GM21526 (cell line): ENCODE measurements around the gene SDK1.

Source experiments
- ATAC-seq: cut with Tn5 transposase; IDR thresholded peaks from one replicate; pipeline ENCODE4 v1.9.1; 2021; ENCODE audit warnings: moderate library complexity; ENCODE audit not compliant: unreplicated experiment, low FRiP score

The SDK1 gene

DNA sequence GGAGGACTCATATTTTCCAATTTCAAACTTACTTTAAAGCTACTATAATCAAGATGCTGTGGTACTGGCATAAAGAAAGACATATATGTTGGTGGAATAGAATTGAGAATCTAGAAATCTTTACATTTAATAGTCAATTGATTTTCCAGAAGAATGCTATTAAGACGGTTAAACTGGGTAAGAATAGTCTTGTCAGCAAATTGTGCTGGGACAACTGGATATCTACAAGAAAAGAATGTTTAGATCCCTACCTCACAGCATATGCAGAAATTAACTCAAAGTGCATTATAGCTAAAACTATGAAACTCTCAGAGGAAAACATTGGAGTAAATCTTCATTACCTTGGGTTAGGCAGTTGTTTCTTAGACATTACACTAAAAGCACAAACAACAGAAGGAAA, 203.3 kb downstream of the SDK1 start:
- no peak for ATAC-seq

DNA sequence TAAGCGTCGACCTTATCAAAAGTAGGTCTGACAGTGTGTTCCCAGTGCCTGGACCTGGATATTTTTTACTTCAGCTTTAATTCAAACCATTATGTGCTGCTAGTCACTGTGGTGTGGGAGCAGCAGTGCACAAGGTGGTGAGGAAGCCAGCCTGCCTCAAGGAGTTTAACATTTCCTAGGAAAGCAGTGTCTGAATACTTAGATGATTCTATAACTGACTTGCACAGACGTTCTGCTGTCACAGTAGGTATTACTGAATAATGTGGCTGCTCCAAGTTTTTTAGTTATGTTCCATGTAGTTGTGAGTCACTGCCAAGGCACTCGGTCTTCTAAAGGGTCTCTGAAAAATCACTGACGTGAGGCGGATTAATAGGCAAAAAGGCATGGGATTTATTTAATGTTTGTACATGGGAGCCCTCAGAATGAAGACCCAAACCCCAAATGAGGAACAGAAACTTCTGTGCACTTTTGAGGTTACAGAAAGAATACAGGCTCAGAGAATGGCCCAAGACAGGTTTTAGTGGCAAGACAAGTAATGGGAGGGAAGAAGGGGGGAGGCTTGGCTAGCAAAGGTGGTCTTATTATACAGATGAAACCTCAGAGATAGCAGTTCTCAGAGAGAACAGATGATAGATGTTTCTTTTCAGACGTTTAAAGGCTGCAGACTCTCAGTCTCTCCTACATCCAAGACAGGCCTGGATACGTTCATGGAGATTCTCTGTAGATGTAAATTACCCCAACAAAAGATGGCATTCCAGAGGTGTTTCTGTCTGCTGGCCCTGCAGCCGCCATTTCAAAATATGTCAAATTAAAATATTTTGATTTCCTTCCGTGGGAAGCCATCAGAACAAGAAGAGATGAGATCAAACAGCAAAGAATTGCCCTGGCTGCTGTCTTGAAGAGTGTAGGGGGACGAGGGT, 209.3 kb downstream of the SDK1 start:
- no peak for ATAC-seq

DNA sequence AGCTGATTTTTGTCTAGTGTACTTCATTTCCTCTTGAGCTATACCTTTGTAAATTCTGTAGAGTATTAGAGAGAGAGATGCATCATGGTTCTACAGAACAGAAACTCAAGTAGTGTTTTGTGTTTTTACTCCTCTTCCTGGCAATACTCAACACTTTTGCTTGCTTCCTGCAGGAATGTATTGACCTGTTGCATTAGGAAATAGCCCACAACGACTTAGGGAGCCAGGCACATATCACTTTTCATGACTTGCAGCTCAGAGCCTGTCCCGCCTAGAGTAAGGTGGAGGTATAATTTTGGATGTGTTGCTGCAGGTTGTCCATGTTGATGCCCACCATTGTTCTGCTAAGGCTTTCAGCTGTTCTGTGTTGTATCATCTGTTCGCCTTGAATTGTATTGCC, 216.3 kb downstream of the SDK1 start:
- ATAC-seq, result no peak

DNA sequence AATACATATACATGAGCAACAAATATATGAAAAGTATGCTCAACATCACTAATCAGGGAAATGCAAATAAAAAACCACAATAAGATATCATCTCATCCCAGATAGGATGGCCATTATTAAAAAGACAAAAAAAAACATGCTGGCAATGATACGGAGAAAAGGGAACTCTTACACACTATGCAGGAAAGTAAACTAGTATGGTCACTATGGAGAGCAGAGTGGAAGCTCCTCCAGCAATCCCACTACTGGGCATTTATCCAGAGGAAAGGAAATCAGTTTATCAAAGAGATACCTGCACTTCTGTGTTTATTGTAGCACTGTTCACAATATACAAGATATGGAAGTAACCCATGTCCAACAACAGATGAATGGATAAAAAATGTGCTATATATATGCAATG, 217.5 kb downstream of the SDK1 start:
- ATAC-seq, result no peak

DNA sequence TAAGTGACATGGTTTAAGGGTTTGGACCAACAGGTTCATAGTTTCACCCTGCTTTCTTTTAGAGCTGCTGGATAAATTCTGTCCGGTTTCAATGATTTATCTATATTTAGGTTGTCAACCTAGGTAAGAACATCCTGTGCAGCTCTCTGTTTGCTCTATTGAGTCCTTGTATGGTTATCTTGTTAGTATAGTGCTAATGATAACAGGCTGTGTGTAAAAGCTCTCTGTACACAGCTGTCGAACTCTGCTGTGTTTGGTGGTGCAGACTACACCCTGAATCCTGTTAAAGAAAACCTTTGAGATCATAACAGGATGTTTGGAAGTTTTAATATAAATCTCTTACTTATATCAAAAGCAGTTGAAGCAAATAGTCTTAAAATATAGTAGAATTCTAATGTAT, 219.2 kb downstream of the SDK1 start:
- no peak for ATAC-seq

DNA sequence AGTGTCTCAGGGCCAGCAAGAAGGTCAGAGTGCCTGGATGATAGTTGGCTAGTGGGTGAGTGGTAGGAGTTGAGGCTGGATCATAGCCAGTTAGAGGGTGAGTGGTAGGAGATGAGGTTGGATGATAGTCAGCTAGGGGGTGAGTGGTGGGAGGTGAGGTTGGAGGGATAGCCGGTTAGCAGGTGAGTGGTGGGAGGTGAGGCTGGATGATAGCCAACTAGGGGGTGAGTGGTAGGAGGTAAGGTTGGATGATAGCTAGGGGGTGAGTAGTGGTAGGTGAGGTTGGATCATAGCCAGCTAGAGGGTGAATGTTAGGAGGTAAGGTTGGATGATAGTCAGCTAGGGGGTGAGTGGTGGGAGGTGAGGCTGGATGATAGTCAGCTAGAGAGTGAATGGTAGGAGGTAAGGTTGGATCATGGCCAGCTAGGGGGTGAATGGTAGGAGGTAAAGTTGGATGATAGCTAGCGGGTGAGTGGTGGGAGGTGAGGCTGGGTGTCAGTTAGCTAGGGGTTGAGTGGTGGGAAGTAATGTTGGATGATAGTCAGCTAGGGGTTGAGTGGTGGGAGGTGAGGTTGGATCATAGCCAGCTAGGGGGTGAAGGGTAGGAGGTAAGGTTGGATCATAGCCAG, 226.6 kb downstream of the SDK1 start:
- ATAC-seq, result no peak

DNA sequence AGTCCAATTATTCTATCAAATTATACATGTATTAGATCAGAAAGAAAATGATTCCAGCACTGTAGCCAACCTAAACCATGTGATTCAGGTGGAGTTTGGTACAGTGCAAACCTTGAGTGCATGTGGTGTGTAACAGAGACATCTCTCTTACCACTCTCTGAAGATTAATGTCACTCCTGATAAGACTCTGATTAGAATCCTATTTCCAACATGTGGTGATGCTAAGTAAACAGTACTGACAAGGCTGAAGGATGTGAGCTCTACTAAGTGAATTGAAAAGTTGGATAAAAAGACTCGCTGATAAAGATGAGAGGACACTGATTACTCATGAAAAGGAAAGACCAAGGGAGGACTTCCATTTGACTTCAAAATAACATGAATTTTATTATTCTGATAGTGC, 232.0 kb downstream of the SDK1 start:
- ATAC-seq, result no peak

DNA sequence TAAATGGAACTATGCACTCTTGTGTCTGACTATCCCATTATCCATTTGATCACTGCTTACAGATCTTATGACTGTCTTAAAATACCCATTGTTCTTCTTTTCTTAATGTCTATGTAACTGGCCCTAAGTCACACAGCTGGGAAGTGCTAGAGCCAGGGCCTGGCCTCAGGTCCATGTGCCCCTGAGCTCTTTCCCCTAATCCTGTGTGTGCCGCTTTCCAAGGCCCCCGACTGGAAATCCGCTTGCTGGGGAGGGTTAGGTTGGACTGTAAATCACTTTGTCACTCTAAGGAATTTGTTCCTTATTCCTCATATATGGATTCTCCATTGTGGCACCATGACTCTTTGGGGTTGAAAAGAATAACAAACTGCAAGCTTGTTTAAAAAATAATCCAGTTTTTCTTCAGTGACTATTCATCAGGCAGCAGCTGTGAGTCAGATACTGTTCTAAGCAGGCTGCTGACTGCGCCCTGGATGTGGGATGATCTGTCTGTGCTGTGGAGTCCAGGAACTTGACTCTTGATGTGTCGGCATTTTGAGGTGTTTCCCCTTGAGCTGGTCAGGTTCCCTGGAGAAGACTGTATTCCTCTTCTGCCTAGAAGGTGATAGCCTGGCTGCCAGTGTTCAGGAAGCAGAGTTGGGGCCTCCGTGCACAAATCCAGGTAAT, 236.3 kb downstream of the SDK1 start:
- no peak for ATAC-seq

DNA sequence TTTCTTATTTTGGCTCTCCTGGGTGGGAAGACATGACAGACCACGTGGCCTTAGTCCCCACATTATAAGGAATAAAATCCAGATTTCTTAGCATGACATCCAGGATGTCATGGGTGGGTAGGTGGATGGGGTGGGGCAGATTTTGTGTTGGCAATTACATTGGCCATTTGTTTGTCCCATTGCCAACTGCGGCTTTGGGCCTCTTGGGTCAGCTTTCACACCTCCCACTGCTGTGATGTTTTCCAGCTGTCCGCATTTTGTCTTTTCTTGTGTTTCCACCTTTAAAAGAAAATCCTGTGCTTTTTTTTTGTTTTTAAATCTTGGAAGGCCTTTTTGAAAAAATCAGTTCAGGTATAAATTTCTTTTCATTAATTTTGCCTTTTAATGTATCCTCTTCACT, 237.0 kb downstream of the SDK1 start:
- no peak for ATAC-seq

DNA sequence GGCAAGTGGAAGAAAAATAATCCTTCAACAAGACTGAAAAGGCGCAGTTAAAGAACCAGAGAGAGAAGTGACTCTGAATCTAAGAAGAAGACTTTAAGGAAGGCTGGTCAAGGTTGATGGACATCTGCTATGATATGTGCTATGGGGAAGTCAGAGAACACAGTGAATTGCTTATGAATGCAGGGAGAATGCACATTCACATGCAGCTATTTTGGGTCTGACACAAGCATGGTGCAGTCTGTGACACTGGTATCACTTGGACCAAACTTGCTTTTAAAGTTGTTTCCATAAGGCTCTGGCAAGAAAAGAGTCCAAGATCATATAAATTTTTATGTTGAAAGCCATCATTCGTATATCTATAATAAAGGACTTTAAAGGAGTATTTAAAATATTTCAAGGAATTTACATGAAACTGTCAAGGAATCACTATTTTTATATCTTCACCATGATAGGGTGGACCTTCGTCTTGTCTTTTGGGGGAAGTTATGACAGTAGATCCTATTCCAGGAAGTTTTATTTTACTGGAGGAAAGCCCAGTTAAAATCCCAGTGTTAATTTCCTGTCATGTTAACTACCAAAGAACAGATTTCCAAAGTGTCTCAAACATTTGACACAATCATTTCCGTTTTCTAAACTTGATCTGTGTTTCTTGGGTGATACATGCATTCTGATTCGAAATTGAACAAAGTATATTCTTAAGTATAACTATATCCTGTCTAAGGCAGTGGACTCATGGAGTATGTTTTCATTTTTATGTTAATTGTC, 239.6 kb downstream of the SDK1 start:
- ATAC-seq, result no peak

DNA sequence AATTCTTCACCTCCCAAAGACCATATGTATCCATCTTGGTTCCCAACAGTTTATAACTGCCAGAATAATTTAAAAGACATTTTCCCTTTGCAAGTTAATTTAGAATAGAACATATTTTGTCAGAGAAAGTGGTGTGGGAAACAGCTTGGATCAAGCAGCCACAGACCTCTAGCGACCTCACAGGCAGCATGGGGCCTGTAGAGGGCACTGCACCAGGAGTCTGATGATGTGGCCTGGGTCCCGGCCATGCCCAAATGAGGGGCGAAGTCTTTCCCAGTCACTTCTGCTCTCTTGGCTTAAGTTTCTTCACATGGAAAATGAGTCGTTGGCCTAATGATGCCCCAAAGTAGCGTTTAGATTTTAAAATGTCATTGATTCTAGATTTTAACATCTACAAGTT, 243.2 kb downstream of the SDK1 start:
- ATAC-seq, result no peak

DNA sequence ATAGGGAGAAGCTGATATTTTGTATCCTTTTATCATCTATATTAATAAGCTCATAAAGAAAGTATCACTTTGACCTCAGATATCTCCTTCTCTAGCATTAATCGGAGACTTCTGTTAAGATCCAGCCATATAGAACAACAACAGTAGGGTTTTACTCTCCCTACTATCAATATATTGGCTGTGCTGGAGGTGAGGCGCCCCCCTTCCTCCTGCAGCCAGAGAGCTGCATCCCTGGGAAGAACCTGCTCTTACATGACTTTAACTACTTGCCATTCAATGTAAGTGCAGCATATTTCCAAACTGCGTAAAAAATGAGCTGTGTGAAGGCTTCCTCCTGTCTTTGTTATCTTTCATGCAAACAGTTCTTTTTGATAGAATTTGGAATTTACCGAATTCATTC, 247.8 kb downstream of the SDK1 start:
- no peak for ATAC-seq

DNA sequence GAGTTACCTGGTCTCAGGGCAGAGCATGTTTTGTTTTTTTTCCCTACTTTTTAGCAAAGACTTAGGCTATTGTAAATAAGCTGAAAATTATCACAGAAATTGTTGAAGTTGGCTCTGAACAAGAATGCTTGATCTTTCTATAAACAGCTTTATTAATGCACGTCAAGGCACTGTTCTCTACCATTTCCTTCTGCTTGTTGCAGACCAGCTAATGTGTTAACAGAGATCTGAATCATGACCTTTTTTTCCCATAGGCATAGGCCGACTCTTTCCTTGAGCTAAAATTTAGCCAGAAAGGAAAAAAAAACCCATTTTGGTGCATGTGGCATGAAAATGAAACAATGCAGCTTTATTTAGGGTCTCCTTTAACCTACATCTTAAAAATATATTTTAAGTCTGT, 248.5 kb downstream of the SDK1 start:
- no peak for ATAC-seq

DNA sequence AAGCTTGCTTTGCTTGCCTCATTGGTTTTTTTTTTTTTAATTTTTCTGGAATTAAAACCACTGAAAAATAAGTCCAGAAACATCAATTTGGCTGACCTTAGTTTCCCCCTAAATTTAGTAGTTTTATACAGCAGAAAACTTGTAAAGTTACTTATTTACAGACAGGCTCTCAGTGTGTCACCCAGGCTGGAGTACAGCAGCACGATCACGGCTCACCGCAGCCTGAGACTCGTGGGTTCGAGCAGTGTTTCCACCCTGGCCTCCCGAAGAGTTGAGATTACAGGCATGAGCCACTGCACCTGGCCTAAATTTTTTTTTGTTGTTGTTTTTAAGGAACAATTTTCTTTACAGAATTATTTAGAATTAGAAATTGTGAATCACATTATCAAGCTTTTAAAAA, 250.5 kb downstream of the SDK1 start:
- ATAC-seq, result no peak

DNA sequence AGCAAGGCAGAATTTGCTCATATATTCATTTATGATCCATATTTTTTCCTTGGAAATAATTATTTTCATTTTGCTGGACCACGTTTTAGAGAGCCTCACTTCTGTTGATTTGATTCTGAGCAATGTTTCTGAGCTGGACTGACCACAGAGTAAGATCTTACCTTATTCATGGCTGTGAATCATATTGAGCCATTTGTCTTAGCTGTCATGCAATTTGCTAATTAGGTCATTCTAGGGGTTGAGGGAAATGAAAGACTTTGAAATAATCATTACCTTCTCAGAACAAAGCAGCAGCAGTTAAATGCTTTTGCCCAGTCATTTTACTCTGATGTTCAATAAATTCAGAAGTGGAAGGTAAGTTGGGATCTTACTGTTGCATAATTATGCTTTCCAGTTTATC, 251.4 kb downstream of the SDK1 start:
- no peak for ATAC-seq

DNA sequence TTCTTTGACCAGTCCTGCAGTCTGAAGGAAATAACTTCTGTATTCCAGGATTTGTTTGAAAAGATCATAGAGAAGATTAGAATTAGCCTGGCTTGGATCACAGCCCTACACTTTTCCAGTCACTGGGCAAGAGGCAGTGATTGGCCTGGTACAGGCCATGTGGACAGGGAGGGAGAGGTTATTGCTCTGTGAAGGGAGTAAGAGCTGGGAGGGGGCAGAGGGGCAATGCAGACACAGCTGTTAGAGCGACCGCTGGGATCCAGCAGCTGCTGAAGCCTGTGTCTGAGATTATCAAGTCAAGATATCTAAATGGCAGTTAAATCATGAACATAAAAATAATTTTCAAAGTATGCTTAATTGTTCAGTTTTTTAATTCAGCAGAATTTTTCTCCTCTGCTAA, 257.3 kb downstream of the SDK1 start:
- ATAC-seq, result no peak

DNA sequence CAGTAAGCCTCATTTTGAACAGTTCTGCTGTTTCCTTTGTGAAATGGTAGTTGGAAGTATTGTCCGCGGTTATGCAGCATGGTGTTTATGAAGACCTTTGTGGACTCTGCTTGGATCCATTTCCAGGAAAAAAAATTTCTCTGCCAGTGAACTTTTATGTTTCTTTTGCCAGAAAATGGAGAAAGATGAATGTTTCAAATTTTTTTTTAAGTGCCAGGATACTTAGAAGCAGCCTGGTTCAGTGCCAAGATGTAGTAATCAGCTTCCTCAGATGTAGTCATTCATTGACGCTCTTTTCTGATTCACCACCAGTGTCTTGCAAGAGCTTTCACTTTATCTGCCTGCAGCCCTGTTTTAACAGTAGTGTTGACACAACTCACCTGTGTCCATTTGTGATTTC, 258.2 kb downstream of the SDK1 start:
- no peak for ATAC-seq

DNA sequence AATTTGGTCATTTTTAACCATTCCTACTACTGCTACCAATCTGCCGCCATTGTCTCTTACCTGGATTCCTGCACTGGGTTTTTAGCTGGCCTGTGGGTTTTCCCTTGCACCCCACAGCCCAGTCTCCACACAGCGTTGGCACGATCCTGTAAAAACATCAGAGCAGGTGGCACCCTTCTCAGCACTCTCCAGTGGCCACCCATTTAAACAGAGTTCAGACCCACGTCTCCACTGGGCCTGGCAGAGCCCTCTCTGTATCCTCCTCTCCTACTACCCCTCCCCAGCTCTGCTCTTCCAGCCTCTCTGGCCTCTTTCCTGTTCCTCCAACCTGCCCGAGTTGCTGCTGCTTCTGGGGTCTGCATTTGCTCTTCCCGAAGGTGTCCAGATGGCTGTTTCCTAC, 259.4 kb downstream of the SDK1 start:
- no peak for ATAC-seq

DNA sequence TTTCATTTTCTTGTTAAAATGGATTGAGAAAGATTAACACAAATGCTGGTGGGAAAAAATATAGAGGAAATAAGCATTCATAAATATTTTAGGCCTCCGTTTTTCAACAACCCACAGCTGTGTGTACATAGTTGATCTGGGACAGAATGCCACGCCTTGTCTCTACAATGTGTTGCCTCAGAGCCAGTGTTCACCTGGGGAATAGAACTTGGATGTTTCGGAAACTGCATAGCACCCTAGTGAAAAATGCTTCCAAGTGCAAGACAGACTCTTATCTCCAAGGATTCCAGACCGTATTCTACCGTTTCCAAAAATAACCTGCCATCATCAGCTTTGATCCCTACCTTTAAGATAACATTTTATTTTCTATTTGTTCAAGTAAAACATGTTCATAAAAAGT, 260.9 kb downstream of the SDK1 start:
- ATAC-seq, result no peak

DNA sequence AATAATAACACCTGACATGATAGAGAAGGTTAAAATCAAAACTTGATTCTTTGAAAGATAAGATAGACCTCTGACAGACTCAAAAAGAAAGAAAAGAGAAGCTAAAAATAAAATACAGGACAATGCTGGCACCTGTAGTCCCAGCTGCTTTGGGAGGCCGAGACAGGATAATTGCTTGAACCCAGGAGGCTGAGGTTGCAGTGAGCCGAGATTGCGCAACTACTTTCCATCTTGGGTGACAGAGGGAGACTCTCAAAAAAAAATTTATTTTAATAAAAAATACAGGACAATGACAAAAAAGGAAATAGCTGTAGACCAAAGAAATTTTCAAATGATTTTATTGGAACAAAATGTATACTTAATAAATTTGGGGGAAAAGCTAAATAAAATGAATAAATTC, 263.2 kb downstream of the SDK1 start:
- ATAC-seq, result no peak

DNA sequence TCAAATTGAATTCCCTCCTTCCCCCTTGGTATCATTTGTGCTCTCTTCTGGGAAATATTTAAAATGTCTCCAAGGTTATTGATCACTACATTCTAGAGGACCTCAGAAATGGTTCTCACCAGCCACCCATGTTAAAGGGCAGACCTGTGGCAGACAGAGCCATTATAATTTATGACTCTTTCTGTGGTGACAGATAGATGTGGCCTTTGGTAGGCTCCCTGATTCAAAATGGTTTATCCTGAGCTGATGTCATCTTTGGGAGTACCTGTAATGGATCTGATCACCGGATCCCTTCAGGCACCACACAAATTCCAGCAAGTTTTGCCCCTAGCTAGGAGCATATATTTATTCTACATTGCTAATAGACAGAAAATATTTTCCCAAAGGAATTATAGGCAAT, 267.5 kb downstream of the SDK1 start:
- ATAC-seq, result no peak
